OCI-LY3 (cell line): Measurements from ENCODE around the gene PLCB4.

ENCODE experiments used
- H2AFZ ChIP-seq: fragments of 200-600, 300-600 bp; shearing (Covaris generic); 2 replicates; pipeline ENCODE4 v1.6.0; 2014; ENCODE audit warnings: antibody characterized with exemption, low read depth, low read length
- H3K27ac ChIP-seq: fragments of 200-600, 300-600 bp; sonication (generic); 2 replicates; pipeline ENCODE4 v1.5.1; 2014; ENCODE audit warnings: mild to moderate bottlenecking, low read length, moderate library complexity, mixed read lengths
- H3K27me3 ChIP-seq: fragments of 200-600, 300-600 bp; sonication (generic); 2 replicates; pipeline ENCODE4 v1.6.1; 2014; ENCODE audit warnings: low read depth, low read length, mixed read lengths
- H3K36me3 ChIP-seq: fragments of 200-600, 300-600 bp; sonication (generic); replicated peaks from 2 replicates; pipeline ENCODE3; 2014; ENCODE audit warnings: low read depth, low read length, mixed read lengths
- H3K4me1 ChIP-seq: fragments of 300-600, 200-600 bp; sonication (generic); 2 replicates; pipeline ENCODE4 v1.6.1; 2014; ENCODE audit warnings: low read length, mixed read lengths
- H3K4me2 ChIP-seq: fragments of 200-600, 300-600 bp; sonication (generic); 2 replicates; pipeline ENCODE4 v1.6.1; 2014; ENCODE audit warnings: low read length, mixed read lengths
- H3K4me3 ChIP-seq: fragments of 300-600, 200-600 bp; sonication (generic); 2 replicates; pipeline ENCODE4 v1.5.1; 2014; ENCODE audit warnings: antibody characterized with exemption, mild to moderate bottlenecking, low read length, moderate library complexity
- H3K79me2 ChIP-seq: fragments of 300-600, 200-600 bp; shearing (Covaris generic); 2 replicates; pipeline ENCODE4 v1.6.1; 2014; ENCODE audit warnings: mild to moderate bottlenecking, low read length, mixed read lengths
- H3K9ac ChIP-seq: fragments of 300-600, 200-600 bp; shearing (Covaris generic); 2 replicates; pipeline ENCODE4 v1.6.0; 2014; ENCODE audit warnings: mild to moderate bottlenecking, low read length, moderate library complexity
- H3K9me3 ChIP-seq: fragments of 200-600, 300-600 bp; shearing (Covaris generic); 2 replicates; pipeline ENCODE4 v1.6.1; 2014; ENCODE audit warnings: low read length, mixed read lengths; ENCODE audit not compliant: insufficient read depth
- H4K20me1 ChIP-seq: fragments of 200-600, 300-600 bp; sonication (generic); 2 replicates; pipeline ENCODE4 v1.6.1; 2016; ENCODE audit warnings: low read length, mixed read lengths; ENCODE audit not compliant: insufficient read depth
- EZH2phosphoT487 ChIP-seq: fragments of 200-600 bp; shearing (Covaris generic); IDR thresholded peaks from 2 replicates; pipeline ENCODE4 v1.6.1; 2018; ENCODE audit warnings: antibody characterized with exemption, mixed run types, low read depth
- TF ChIP-seq, protein P1 (sequence below): fragments of 200-600, 300-600 bp; sonication (generic); IDR thresholded peaks from 2 replicates; pipeline ENCODE4 v1.5.1; 2014; ENCODE audit warnings: antibody characterized with exemption, low read length, low read depth

The PLCB4 gene

DNA sequence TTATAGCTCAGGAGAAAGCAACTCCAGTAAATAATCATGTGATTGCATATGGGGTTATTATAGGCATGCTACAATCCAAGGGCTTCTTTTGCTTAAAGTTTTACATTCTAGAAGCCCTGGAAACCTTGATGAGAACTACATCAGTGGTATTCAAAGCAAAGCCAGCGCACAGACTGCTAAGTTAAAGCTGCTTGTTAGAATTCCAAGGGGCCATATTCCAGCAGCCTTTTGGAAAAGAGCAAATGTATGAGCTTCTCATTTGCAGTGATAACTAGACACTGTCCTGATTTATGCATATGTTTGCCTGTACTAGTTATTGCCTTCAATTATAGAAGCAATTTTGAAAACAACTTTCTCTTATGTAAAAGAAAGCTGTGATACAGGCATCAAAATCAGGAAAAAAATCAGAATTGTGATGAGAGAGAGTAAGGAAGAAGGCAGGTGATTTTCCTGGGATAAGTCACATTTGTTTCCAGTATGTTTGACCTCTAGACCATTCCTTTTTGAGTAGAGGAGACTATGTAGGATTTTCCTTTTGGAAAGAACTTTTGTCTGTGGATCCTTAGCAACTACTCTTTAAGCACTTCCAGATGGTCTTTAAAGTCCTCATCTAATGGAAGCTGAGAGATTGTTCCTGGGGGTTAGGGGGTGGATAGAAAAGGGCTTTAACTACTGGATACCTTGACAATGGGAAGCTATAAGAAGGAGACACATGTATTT is 159.2 kb downstream of the PLCB4 start:
- Histone ChIP-seq H2AFZ (no peak overlapping the region), H3K36me3 (no peaks in the 10 kb centered on the region), H3K9ac (no peak overlapping the region), H4K20me1 (no peaks in the 10 kb centered on the region), H3K4me2 (no peak overlapping the region), H3K27ac (no peak overlapping the region), H3K4me1 (no peaks in the 10 kb centered on the region), H3K9me3 (no peaks in the 10 kb centered on the region), H3K79me2 (no peaks in the 10 kb centered on the region), H3K4me3 (no peak overlapping the region), H3K27me3 (no peaks in the 10 kb centered on the region)
- no peak for TF ChIP-seq EZH2phosphoT487
- TF ChIP-seq, protein P1, sequence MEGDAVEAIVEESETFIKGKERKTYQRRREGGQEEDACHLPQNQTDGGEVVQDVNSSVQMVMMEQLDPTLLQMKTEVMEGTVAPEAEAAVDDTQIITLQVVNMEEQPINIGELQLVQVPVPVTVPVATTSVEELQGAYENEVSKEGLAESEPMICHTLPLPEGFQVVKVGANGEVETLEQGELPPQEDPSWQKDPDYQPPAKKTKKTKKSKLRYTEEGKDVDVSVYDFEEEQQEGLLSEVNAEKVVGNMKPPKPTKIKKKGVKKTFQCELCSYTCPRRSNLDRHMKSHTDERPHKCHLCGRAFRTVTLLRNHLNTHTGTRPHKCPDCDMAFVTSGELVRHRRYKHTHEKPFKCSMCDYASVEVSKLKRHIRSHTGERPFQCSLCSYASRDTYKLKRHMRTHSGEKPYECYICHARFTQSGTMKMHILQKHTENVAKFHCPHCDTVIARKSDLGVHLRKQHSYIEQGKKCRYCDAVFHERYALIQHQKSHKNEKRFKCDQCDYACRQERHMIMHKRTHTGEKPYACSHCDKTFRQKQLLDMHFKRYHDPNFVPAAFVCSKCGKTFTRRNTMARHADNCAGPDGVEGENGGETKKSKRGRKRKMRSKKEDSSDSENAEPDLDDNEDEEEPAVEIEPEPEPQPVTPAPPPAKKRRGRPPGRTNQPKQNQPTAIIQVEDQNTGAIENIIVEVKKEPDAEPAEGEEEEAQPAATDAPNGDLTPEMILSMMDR = no peak

DNA sequence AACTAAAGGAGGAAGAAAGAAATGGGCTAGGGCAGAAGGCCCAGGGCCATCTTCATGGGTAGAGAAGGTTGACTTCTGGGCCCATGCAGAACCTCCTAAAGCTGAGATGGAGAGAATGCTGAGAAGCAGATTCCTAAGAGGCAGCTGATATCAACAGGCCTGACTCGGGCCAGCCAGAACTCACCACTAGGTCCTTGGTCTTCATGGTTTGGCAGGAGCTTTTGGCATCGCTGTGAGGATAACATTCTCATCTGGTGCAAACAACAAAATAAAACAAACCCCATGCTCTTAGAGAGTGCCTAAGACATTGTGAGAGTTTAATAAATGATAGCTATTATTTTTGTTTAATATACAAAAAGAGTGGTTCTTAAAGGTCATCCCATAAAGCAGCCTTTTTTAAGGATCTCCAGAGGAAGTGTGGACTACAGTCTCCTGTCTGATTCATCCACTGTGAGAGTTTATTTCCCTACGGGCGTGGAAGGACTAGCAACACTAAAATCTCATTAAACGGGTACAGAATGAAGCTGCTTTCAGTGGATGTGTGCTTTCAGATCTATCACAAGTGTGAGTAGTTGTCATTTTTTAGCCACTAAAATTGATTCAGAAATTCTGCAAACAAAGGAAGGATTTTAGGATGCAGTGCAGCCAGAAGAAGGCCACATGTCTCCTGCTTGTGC is 160.0 kb downstream of the PLCB4 start:
- H3K27me3 ChIP-seq = no peaks in the 10 kb centered on the region
- no peak overlapping the region for H3K4me3 ChIP-seq
- TF ChIP-seq EZH2phosphoT487 = no peak
- TF ChIP-seq, protein P1 = no peak
- H2AFZ ChIP-seq = no peak overlapping the region
- no peak overlapping the region for H3K9ac ChIP-seq
- H4K20me1 ChIP-seq = no peaks in the 10 kb centered on the region
- H3K27ac ChIP-seq = no peak overlapping the region
- no peaks in the 10 kb centered on the region for H3K36me3 ChIP-seq
- H3K9me3 ChIP-seq = no peaks in the 10 kb centered on the region
- no peak overlapping the region for H3K4me2 ChIP-seq
- H3K4me1 ChIP-seq = no peaks in the 10 kb centered on the region
- H3K79me2 ChIP-seq = no peaks in the 10 kb centered on the region

DNA sequence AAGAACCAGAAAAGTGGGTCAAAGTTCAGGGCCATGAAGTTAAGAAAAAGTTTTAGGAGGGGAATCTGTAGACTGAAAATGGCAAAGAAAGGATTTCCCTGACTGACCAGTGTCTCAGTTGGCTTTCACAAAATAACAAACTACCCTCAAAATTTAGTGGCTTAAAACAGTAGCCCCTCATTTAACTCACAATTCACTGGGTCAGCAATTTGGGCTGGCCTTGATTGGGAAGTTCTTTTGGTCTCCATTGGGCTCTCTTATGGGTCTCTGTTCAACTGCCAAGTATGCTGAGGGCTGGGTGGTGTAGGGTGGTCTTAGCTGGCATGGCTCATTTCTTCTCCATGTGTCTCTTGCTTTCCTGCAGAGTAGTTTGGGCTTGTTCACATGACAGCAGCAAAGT is 161.5 kb downstream of the PLCB4 start:
- Histone ChIP-seq H3K4me3 (no peak overlapping the region), H4K20me1 (no peaks in the 10 kb centered on the region), H3K9me3 (no peaks in the 10 kb centered on the region)

DNA sequence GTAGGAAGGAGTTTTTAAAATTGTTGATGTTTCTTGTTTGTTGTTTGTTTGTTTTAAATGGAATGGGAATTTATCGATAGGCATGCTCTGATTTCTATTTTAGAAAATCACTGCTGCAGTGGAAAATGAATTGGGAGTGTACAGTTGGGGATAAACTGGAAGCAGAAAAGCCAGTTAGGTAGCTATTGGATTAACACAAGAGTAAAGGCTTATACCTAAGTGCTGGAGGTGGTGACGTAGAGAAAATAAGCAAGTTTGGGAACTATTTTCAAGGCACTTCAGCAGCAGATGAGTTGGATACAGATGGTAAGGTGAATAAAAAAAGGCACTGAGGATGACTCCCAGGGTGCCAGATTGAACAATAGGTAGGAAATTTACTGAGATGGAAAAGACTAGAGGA is 164.9 kb downstream of the PLCB4 start:
- Histone ChIP-seq H3K4me1 (no peaks in the 10 kb centered on the region), H3K4me2 (no peak overlapping the region), H3K27me3 (no peaks in the 10 kb centered on the region), H4K20me1 (no peaks in the 10 kb centered on the region), H2AFZ (no peak overlapping the region), H3K36me3 (no peaks in the 10 kb centered on the region), H3K4me3 (no peak overlapping the region), H3K9ac (no peak overlapping the region), H3K9me3 (no peaks in the 10 kb centered on the region), H3K79me2 (no peaks in the 10 kb centered on the region), H3K27ac (no peak overlapping the region)
- TF ChIP-seq EZH2phosphoT487 = no peak
- TF ChIP-seq, protein P1 = no peak

More for the DNA sequence above, 161.5 kb downstream of the PLCB4 start:
- no peaks in the 10 kb centered on the region for H3K4me1 ChIP-seq
- no peaks in the 10 kb centered on the region for H3K79me2 ChIP-seq
- no peaks in the 10 kb centered on the region for H3K27me3 ChIP-seq
- no peak for TF ChIP-seq EZH2phosphoT487
- TF ChIP-seq, protein P1 = no peak
- H3K9ac ChIP-seq = no peak overlapping the region
- no peaks in the 10 kb centered on the region for H3K36me3 ChIP-seq
- no peak overlapping the region for H3K27ac ChIP-seq
- no peak overlapping the region for H3K4me2 ChIP-seq
- no peak overlapping the region for H2AFZ ChIP-seq
